Measurements from ENCODE around the gene ZNF469.
"Not testable (repeated sequence)": the region's sequence is repeated elsewhere in the genome, so short reads cannot be mapped to it uniquely, and the experiment has no call there.

The ZNF469 gene

GRCh38 chr16:88409296-88410065, 26.7 kb downstream of the ZNF469 start:
- H3K9me3 ChIP-seq (ENCODE audit: insufficient read depth, low read length): no peaks in the 10 kb centered on the region
- no peaks in the 10 kb centered on the region for H4K20me1 ChIP-seq (ENCODE audit: insufficient read depth, low read length)
- no peak overlapping the region for H3K27ac ChIP-seq (ENCODE audit: low read length)
- no peak overlapping the region for H2AFZ ChIP-seq (ENCODE audit: low read depth, low read length)
- TF ChIP-seq CTCF (IDR thresholded peaks at IDR 0.05; ENCODE audit: low read depth, low read length): no peak
- no peak for TF ChIP-seq EZH2phosphoT487 (IDR thresholded peaks at IDR 0.05; ENCODE audit: low read depth)
- H3K4me3 ChIP-seq (ENCODE audit: low read length): no peak overlapping the region
- no peak overlapping the region for H3K9ac ChIP-seq (ENCODE audit: low read length)
- no peak overlapping the region for H3K4me2 ChIP-seq (ENCODE audit: low read length)
- no peaks in the 10 kb centered on the region for H3K4me1 ChIP-seq (ENCODE audit: low read length)
- no peaks in the 10 kb centered on the region for H3K27me3 ChIP-seq (ENCODE audit: low read depth, low read length)
- no peaks in the 10 kb centered on the region for H3K79me2 ChIP-seq (ENCODE audit: low read length)
- H3K36me3 ChIP-seq (replicated peaks; ENCODE audit: low read depth, low read length): no peaks in the 10 kb centered on the region

- H3K9ac ChIP-seq (ENCODE audit: low read length); H3K9me3 ChIP-seq (ENCODE audit: insufficient read depth, low read length); H3K4me3 ChIP-seq (ENCODE audit: low read length); H3K36me3 ChIP-seq (replicated peaks; ENCODE audit: low read depth, low read length); H4K20me1 ChIP-seq (ENCODE audit: insufficient read depth, low read length); H3K4me1 ChIP-seq (ENCODE audit: low read length); H3K27ac ChIP-seq (ENCODE audit: low read length); H3K4me2 ChIP-seq (ENCODE audit: low read length); H3K27me3 ChIP-seq (ENCODE audit: low read depth, low read length); H2AFZ ChIP-seq (ENCODE audit: low read depth, low read length); H3K79me2 ChIP-seq (ENCODE audit: low read length): not testable (repeated sequence)
Observed at GRCh38 chr16:88410297-88410968, 27.7 kb downstream of the ZNF469 start.

- TF ChIP-seq CTCF (IDR thresholded peaks at IDR 0.05; ENCODE audit: low read depth, low read length) (no peak), EZH2phosphoT487 (IDR thresholded peaks at IDR 0.05; ENCODE audit: low read depth) (no peak)
- no peak overlapping the region for H3K4me2 ChIP-seq (ENCODE audit: low read length)
- no peaks in the 10 kb centered on the region for H3K27me3 ChIP-seq (ENCODE audit: low read depth, low read length)
- no peaks in the 10 kb centered on the region for H4K20me1 ChIP-seq (ENCODE audit: insufficient read depth, low read length)
- no peak overlapping the region for H3K27ac ChIP-seq (ENCODE audit: low read length)
- no peaks in the 10 kb centered on the region for H3K9me3 ChIP-seq (ENCODE audit: insufficient read depth, low read length)
- H3K4me1 ChIP-seq (ENCODE audit: low read length): no peaks in the 10 kb centered on the region
- H3K79me2 ChIP-seq (ENCODE audit: low read length): no peaks in the 10 kb centered on the region
- no peak overlapping the region for H3K9ac ChIP-seq (ENCODE audit: low read length)
- H2AFZ ChIP-seq (ENCODE audit: low read depth, low read length): no peak overlapping the region
- no peak overlapping the region for H3K4me3 ChIP-seq (ENCODE audit: low read length)
- H3K36me3 ChIP-seq (replicated peaks; ENCODE audit: low read depth, low read length): no peaks in the 10 kb centered on the region
Observed at GRCh38 chr16:88411951-88412576, 29.3 kb downstream of the ZNF469 start.

GRCh38 chr16:88412766-88413165, 30.0 kb downstream of the ZNF469 start:
- Histone ChIP-seq H2AFZ (ENCODE audit: low read depth, low read length) (no peak overlapping the region), H3K27ac (ENCODE audit: low read length) (no peak overlapping the region), H4K20me1 (ENCODE audit: insufficient read depth, low read length) (no peaks in the 10 kb centered on the region), H3K4me2 (ENCODE audit: low read length) (no peak overlapping the region), H3K4me1 (ENCODE audit: low read length) (no peaks in the 10 kb centered on the region), H3K36me3 (replicated peaks; ENCODE audit: low read depth, low read length) (no peaks in the 10 kb centered on the region), H3K27me3 (ENCODE audit: low read depth, low read length) (no peaks in the 10 kb centered on the region), H3K79me2 (ENCODE audit: low read length) (no peaks in the 10 kb centered on the region), H3K4me3 (ENCODE audit: low read length) (no peak overlapping the region), H3K9me3 (ENCODE audit: insufficient read depth, low read length) (no peaks in the 10 kb centered on the region), H3K9ac (ENCODE audit: low read length) (no peak overlapping the region)
- TF ChIP-seq CTCF (IDR thresholded peaks at IDR 0.05; ENCODE audit: low read depth, low read length) (no peak), EZH2phosphoT487 (IDR thresholded peaks at IDR 0.05; ENCODE audit: low read depth) (no peak)
